ENCODE data around the gene RNPC3.
A peak's percentile ranks its signal among the peaks of the same experiment; 100 is the strongest.

The RNPC3 gene, protein sequence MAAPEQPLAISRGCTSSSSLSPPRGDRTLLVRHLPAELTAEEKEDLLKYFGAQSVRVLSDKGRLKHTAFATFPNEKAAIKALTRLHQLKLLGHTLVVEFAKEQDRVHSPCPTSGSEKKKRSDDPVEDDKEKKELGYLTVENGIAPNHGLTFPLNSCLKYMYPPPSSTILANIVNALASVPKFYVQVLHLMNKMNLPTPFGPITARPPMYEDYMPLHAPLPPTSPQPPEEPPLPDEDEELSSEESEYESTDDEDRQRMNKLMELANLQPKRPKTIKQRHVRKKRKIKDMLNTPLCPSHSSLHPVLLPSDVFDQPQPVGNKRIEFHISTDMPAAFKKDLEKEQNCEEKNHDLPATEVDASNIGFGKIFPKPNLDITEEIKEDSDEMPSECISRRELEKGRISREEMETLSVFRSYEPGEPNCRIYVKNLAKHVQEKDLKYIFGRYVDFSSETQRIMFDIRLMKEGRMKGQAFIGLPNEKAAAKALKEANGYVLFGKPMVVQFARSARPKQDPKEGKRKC

DNA sequence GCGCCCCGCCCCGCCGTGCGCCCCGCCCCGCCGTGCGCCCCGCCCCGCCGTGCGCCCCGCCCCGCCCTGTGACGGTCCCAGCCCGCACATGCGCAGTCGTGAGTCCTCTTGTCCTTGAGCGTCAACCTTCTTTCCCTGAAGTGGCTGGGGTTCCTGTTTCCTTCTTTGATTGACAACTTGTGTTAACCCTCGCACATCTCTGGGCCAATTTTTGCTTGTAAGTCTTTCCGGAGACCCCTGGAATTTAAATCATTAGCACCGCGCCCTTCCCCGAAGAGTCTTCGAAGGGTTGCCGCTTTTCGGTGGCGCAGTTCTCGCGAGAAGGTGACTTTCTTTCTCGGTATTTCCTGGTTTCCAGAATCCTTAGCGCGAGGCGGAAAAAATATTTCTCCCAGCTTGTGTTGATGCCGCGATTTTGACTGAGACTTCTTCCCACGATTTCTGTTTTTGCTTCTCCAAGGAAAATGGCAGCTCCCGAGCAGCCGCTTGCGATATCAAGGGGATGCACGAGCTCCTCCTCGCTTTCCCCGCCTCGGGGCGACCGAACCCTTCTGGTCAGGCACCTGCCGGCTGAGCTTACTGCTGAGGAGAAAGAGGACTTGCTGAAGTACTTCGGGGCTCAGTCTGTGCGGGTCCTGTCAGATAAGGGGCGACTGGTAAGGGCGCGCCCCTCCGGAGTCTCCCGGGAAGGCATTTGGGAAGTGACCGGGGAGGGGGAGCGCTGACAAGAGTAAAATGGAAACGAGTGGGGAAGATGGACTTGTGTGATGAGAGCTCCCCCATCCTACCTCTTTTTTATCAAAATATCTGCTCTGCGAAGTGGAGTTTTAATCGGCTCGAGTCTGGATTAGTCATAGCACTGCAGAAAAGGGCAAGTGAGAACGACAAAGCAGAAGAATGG, at the start of gene RNPC3:
RNPC3 (plus strand) TSS at position 93 of the 901 bp plus-strand sequence; CDS start at position 465, 372 bp downstream.
- peak in 57 of 58 donors; percentile 58 to 96 (median 82) for DNase-seq

DNA sequence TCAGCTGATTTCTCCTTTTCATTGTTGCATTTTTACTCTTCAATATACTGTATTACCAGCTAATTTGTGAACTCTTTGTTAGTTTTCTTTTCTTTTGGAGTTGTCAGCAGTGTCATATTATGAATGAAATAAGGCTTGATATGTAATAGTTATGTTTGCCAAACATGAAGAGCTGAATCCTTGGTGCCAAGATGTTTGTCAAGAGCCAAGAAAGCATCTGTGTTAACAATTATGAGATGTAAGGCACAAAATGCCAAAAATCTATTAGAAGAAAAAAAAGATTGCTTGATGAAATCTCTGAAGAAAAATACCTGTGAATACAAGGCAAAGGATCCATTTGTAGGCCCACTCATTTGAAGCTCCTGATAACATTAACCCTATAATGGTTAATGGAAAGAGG, 48.4 kb upstream of the RNPC3 start:
- no peak for DNase-seq

DNA sequence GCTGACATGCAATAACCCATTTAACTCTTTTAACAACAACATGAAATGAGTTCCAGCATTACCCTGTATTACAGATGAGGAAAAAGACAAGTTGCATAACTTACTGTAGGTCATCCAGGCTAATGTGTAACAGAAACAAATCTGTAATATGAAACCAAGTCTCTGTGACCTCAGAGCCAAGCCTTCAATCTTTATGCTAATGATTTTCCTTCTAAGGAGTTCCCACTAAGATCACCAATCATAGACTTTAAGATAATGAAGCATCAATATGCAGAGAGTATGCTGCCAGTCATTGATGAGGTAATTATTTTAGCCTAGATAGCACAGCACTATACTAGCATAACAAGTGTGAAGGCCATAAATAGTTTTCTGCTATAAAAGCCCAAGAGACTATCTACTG, 35.6 kb upstream of the RNPC3 start:
- no peak for DNase-seq

DNA sequence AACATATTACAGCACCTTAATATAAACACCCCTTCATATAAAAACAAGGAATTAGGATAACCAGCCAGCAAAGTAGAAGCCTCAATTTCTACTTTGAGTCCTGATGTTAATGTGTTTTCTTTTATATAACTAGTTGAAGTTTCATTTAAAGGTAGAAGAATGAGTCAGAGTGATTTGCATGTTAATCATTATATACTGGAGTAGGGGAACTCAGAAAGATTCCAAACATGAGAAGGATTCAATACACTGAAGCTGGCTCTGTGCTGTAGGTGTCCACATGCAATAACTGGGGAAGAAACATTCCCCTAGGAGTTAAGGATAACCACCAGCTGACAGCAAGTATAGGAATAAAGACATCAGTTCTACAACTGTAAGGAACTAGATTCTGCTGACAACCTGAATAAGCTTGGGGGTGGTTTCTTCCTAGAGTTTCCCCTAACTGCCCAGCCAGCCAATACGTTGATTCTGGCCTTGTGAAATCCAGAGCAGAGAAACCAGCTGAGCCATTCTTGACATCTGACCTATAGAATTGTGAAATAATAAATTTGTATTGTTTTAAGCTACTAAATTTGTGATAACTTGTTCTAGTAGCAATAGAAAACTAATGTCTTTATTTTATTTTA, 33.4 kb upstream of the RNPC3 start:
- DNase-seq, result no peak

DNA sequence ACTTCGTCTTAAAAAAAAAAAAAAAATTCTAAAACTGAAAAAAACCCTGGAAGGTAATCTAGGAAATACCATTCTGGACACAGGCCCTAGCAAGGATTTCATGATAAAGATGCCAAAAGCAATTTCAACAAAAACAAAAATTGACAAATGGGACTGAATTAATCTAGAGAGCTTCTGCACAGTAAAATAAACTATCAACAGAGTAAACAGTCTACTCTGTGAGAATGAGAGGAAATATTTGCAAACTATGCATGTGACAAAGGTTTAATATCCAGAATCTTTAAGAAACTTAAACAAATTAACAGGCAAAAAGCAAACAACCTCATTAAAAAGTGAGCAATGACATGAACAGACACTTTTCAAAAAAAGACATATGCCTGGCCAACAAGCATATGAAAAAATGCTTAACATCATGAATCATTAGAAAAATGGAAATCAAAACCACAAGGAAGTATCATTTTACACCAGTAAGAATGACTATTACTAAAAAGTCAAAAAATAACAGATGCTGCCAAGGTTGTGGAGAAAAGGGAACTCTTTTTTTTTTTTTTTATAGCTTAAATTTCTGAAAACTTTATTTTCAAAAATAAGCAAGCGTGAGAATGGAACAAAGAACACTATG, 29.4 kb upstream of the RNPC3 start:
- DNase-seq, result no peak

DNA sequence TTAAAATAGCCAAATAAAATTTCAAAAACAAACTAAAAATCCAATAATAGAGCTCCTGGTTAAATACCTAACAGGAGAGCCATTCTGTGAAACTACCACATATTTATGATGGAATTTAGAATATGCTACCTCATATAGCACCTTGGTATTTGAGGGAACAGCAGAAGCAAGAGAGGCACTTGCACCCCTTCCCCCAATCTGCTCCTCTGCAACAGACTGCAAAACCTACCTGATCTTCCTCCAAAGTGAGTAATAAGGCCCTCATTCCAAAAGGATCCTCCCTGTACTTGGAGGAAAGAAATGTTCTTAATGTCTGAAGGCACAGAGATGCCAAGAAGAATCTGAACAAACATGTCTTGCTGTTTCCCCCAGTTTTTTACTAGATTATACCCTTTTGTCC, 28.1 kb upstream of the RNPC3 start:
- no peak for DNase-seq

DNA sequence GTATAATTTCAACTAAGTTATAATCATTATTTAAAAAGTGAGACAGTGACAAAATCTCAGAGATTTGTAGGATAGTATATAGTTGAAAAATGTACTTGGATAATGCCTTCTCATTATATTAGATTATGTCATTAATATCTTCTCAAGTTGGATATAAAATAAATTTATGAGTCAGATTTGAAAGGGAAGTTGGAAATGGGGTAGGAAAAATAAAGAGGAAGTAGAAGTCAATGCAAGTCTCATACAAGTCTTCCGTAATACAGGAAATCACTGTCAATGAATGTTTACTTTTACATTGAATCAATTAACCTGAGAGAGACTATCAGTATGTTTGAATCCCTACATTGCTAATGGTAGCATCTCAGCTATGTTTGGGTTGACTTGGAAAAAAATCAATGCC, 16.2 kb upstream of the RNPC3 start:
- no peak for DNase-seq

DNA sequence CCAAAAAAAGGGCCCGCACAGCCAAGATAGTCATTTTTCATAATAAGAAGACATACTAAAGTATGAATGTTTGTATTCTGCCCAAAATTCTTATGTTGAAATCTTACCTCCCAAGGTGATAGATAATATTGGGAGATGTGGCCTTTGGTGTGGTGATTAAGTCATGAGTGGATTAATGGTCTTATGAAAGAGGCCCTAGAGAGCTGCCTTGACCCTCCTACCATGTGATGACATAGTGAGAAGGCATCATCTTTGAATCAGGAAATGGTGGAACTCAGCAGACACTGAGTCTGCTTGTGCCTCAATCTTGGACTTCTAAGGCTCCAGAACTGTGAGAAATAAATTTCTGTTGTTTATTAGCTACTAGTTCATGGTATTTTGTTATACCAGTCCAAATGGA, 11.8 kb upstream of the RNPC3 start:
- no peak for DNase-seq

DNA sequence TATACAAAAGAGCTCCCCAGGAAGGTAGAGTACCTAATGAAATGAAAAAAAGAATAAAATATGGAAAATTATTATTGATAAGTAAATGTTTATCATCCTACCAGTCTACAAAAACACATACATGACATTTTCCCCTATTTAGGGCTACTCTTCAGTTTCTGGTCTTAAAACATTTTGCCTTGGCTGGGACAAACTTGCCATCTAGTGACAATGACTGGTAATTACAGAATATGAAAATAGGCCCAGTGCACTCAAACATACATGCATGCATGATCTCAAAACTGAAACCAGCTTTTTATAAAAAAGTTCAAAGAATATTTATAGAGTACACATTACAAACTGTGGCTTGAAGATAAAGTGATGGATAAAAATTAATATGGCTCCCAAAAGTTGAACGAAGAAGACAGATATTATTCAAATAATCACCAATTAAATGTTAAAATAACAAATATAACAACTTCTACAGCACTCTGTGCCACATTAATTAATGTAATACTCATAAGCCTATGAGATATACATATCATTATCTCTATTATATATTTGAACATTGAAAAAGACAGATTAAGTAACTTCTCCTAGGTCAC, 10.5 kb upstream of the RNPC3 start:
- peak in 1 of 58 donors; percentile 18 for DNase-seq

DNA sequence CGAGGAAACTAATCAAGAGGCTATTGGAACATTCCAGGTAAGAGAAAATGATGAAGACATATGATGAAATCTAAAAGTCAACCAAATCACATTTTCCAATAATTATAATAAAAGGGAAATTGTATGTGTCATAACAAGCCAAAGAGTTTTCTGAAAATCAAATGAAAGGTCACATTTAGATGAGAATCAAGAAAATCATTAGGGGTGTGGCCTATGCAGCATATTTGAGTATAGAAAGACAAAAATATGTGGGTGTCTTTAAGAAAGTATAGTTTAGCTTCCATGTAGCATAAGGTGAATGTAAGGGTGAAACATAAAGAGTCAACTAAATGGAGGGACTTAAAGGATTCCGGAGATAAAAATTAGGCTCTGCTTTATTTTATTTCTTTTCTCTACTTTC, 9.2 kb upstream of the RNPC3 start:
- no peak for DNase-seq

DNA sequence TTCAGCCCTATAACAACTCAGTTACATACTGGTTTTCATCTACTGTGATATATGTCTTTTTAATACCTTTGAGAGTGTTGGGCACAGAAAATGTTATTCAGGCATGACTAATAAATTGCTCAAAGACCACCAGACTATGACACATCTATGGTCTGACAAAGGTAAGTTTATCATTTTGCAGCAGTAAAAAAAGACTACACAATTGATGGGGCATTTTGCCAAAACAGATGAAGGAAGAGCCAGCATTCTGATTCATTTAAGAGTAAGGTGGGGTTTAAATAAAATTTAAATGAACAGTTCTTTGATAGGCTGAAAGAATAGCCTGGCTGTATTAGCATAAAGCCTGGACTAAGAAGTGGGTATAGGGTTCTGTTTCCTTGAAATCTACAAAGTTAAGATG, 8.8 kb upstream of the RNPC3 start:
- DNase-seq, result no peak

DNA sequence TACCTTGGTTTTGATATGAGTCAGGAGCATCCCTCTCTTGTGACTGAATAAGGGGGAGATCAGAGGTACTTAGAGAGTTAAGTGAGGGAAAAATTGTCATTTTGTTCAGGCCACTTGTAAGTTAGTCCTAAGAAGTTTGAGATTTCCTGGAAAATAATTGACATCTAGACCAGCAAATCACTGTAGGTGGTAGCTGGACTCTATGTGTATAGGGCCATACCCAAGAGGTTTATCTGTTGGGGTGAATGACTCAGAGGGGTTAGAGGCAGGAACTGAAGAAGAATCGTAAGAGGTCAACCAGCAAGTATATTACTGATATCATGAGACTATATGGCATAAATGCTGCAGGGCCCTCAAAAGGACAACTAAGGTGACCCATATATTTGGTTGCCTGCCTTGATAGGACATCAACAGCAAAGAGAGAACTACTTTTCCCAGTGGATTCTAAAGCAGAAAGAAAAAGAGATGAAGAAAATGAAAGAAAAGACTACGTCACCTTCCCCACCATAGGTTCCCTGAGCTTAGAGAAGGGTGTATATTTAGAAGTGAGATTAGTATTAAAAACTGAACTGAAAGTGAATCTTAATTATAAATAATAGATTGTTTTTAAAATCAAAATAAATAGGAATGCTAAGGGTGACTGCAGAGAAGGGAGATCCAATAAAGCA, 8.0 kb upstream of the RNPC3 start:
- no peak for DNase-seq

DNA sequence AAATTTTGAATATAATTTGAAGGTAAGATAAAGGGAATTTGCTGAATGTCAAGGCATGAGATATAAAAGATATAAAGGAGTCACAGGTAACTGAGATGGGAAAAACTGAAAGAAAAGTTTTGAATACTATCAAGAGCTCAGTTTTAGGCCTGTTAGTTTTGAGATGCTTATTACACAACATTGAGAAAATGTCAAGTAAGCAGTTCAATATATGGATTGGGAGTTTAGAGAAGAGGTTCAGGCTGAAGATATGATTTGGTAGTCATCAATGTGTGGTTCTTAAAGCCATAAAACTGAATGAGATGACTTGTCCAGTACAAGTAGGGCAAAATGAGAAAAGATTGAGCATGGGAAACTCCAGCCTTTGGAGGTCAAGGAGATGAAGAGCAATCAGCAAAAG, 4.7 kb upstream of the RNPC3 start:
- DNase-seq, result no peak

DNA sequence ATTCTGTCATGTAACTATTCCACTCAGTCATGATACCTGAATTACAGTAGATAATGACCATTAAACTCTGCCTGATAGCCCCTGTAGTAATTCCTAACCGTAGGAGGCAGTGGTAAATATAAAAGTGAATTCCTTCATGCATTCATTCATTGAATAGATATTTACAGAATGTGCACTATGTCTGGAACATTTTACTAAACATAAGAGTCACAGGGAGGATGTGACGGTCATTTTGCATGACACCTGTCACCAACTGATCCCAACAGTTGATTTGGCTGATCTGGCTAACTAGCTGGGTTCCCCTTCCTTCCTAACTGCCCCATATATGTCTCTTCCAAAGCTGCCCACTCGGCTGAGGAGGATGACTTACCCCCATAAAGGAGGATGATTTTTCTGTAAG, 2.2 kb upstream of the RNPC3 start:
- no peak for DNase-seq

DNA sequence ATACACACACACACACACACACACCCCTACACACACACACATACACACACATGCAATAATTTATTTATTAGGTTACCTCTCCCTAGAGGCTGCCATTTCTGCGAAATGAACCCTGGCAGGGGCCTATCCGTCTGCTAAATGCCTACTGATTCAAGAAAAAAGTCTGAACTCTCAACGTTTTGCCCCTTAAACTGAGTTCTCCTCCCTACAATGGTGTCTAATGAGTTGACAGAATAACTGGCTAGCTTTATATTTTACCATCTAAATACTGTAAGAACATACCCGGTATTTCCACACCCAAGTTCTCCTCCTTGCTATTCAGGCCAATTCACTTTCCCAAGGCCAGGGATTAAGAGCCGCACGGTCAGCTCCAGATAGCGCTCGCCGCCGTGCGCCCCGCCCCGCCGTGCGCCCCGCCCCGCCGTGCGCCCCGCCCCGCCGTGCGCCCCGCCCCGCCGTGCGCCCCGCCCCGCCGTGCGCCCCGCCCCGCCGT, 339 bp upstream of the RNPC3 start:
- peak in 4 of 58 donors; percentile 6 to 22 (median 16) for DNase-seq

DNA sequence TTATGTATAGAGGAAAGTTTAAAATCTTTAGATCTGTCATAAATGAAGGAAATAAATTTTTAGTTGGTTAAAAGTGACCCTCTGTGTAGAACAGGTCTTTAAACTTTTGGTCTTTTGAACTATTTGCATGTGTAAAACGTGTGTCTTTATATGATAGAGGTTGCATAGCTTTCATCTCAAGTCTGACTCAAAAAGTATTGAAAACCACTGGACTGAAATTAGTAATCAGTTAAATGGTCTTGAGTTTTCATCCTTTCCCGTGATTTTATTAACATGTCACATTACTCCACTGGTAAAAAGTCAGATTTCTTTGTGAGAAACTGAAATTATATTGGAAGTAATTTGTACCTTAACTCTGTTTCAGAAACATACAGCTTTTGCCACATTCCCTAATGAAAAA, 1.8 kb downstream of the RNPC3 start:
- no peak for DNase-seq

DNA sequence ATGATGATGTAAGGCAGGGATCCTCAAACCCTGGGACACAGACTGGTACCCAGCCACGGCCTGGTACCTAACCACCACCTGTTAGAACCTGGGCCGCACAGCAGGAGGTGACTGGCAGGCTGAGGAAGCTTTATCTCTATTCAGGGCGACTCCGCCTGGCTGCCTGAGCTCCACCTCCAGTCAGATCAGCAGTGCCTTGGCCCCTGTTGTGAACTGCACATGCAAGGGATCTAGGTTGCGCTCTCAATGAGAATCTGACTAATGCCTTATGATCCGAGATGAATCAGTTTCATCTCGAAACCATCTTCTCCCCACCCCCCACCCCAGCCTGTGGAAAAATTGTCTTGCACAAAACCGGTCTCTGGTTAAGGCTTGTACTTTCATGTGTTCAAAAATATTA, 4.2 kb downstream of the RNPC3 start:
- DNase-seq, result no peak

DNA sequence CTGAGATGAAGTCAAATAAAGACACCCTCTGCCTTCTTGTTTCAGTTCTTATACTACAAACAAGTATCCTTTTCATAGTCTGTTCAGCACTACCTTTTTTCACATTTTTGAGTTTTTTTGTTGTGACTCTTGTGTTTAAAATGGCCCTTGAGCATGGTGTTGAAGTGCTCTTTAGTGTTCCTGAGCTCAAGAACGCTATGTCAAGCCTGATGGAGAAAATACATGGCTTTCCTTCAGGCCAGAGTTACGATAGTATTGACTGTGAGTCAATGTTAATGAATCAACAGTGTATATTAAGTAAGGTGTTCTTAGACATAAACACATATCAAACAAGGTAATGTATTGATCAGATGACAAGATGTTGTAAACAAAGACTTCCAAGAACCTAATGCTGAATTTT, 12.7 kb downstream of the RNPC3 start:
- no peak for DNase-seq

DNA sequence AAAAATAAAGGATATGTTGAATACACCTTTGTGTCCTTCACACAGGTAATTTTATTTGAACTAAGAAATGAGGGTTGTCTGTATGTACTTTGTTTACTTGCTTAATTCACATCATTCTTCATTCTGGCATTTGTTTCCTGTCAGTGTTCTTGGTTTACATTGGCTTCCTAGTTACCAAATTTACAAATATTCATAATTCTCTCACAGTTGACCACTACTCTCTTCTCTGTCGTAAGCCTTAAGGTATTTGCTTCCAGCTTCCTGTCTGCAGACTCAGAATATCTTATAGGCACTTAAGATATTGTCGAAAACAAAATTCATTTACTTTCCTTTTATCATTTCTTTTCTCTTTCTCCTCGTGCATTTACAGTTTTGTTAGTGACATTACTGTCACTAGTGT, 15.9 kb downstream of the RNPC3 start:
- DNase-seq, result no peak

DNA sequence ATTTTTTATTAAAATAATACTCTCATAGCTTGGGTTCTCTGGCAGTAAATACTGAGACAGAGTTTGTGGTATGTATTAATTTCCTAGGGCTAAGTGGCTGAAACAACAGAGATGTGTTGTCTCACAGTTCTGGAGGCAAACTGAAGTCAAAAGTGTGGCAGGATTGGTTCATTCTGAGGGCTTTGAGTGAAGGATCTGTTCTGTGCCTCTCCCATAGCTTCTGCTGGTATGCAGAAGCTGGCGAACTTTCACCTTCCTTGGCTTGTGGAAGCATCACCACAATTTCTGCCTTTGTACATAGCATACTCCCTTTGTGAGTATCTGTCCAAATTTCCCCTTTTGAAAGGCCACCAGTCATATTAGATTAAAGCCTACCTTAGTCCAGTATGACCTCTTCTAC, 21.0 kb downstream of the RNPC3 start:
- no peak for DNase-seq

Data from anterior cingulate cortex (tissue), 58 donors.